ENCODE data around the gene RHBDL2. TPM values are rescaled to one million over a fixed set of nuclear protein-coding genes. Genes with fewer than 3 reads are reported as not detected.

Gene RHBDL2
- total and polyA plus RNA-seq, 9 donors, result 0.35 to 1.1 (median 0.55) TPM

GRCh38 chr1:38938722-38939260 is 2.8 kb downstream of the RHBDL2 start:
- Histone ChIP-seq H3K4me1 (ENCODE audit: control insufficient read depth, insufficient read depth, low read length) (peaks cover 10% of the 10 kb centered on the region), H3K27ac (ENCODE audit: low read length) (no peak overlapping the region), H3K4me3 (ENCODE audit: low read length) (no peak overlapping the region), H3K27me3 (ENCODE audit: control insufficient read depth, insufficient read depth, low read length) (no peaks in the 10 kb centered on the region), H3K36me3 (ENCODE audit: control insufficient read depth, insufficient read depth, low read length) (no peaks in the 10 kb centered on the region), H3K9me3 (replicated peaks; ENCODE audit: control insufficient read depth, low read depth, low read length) (no peaks in the 10 kb centered on the region)
- 69% methylated on average over 2 of the region's 4 CpGs for WGBS (ENCODE audit: insufficient coverage)
- DNase-seq, result no peak

- 97% methylated on average over 5 of the region's 7 CpGs for WGBS (ENCODE audit: insufficient coverage)
- Histone ChIP-seq H3K4me3 (ENCODE audit: low read length) (no peak overlapping the region), H3K27ac (ENCODE audit: low read length) (no peak overlapping the region), H3K27me3 (ENCODE audit: control insufficient read depth, insufficient read depth, low read length) (no peaks in the 10 kb centered on the region), H3K36me3 (ENCODE audit: control insufficient read depth, insufficient read depth, low read length) (no peaks in the 10 kb centered on the region), H3K4me1 (ENCODE audit: control insufficient read depth, insufficient read depth, low read length) (peaks cover 4% of the 10 kb centered on the region), H3K9me3 (replicated peaks; ENCODE audit: control insufficient read depth, low read depth, low read length) (no peaks in the 10 kb centered on the region)
- no peak for DNase-seq
Observed at GRCh38 chr1:38932571-38932970, 9.1 kb downstream of the RHBDL2 start.

GRCh38 chr1:38929476-38929875 is 12.2 kb downstream of the RHBDL2 start:
- no peak overlapping the region for H3K4me3 ChIP-seq (ENCODE audit: low read length)
- 60% methylated on average over 2 of the region's 6 CpGs for WGBS (ENCODE audit: insufficient coverage)
- peaks cover 4% of the 10 kb centered on the region for H3K4me1 ChIP-seq (ENCODE audit: control insufficient read depth, insufficient read depth, low read length)
- no peaks in the 10 kb centered on the region for H3K36me3 ChIP-seq (ENCODE audit: control insufficient read depth, insufficient read depth, low read length)
- H3K27ac ChIP-seq (ENCODE audit: low read length), result peak overlapping the region; percentile 60
- no peaks in the 10 kb centered on the region for H3K9me3 ChIP-seq (replicated peaks; ENCODE audit: control insufficient read depth, low read depth, low read length)
- peak; percentile 10 for DNase-seq
- no peaks in the 10 kb centered on the region for H3K27me3 ChIP-seq (ENCODE audit: control insufficient read depth, insufficient read depth, low read length)

GRCh38 chr1:38929054-38929453 is 12.6 kb downstream of the RHBDL2 start:
- no peaks in the 10 kb centered on the region for H3K27me3 ChIP-seq (ENCODE audit: control insufficient read depth, insufficient read depth, low read length)
- H3K27ac ChIP-seq (ENCODE audit: low read length), result peak overlapping the region; percentile 60
- peak; percentile 40 for DNase-seq
- no peaks in the 10 kb centered on the region for H3K9me3 ChIP-seq (replicated peaks; ENCODE audit: control insufficient read depth, low read depth, low read length)
- H3K4me1 ChIP-seq (ENCODE audit: control insufficient read depth, insufficient read depth, low read length), result peaks cover 4% of the 10 kb centered on the region
- no peaks in the 10 kb centered on the region for H3K36me3 ChIP-seq (ENCODE audit: control insufficient read depth, insufficient read depth, low read length)
- no peak overlapping the region for H3K4me3 ChIP-seq (ENCODE audit: low read length)
- WGBS (ENCODE audit: insufficient coverage), result 71% methylated on average over 3 of the region's 8 CpGs

GRCh38 chr1:38926091-38926490 is 15.5 kb downstream of the RHBDL2 start:
- Histone ChIP-seq H3K4me3 (ENCODE audit: low read length) (no peak overlapping the region), H3K27me3 (ENCODE audit: control insufficient read depth, insufficient read depth, low read length) (no peaks in the 10 kb centered on the region), H3K36me3 (ENCODE audit: control insufficient read depth, insufficient read depth, low read length) (no peaks in the 10 kb centered on the region), H3K27ac (ENCODE audit: low read length) (no peak overlapping the region), H3K4me1 (ENCODE audit: control insufficient read depth, insufficient read depth, low read length) (peaks cover 4% of the 10 kb centered on the region), H3K9me3 (replicated peaks; ENCODE audit: control insufficient read depth, low read depth, low read length) (no peaks in the 10 kb centered on the region)
- 78% methylated on average over 2 of the region's 3 CpGs for WGBS (ENCODE audit: insufficient coverage)
- DNase-seq, result no peak

- no peak overlapping the region for H3K27ac ChIP-seq (ENCODE audit: low read length)
- H3K4me1 ChIP-seq (ENCODE audit: control insufficient read depth, insufficient read depth, low read length), result peaks cover 4% of the 10 kb centered on the region
- no peak for DNase-seq
- H3K27me3 ChIP-seq (ENCODE audit: control insufficient read depth, insufficient read depth, low read length), result no peaks in the 10 kb centered on the region
- no peak overlapping the region for H3K4me3 ChIP-seq (ENCODE audit: low read length)
- H3K9me3 ChIP-seq (replicated peaks; ENCODE audit: control insufficient read depth, low read depth, low read length), result no peaks in the 10 kb centered on the region
- no peaks in the 10 kb centered on the region for H3K36me3 ChIP-seq (ENCODE audit: control insufficient read depth, insufficient read depth, low read length)
- WGBS (ENCODE audit: insufficient coverage), result 76% methylated on average over 2 of the region's 2 CpGs
Observed at GRCh38 chr1:38925391-38925790, 16.2 kb downstream of the RHBDL2 start.

GRCh38 chr1:38923607-38924006 is 18.0 kb downstream of the RHBDL2 start:
- WGBS (ENCODE audit: insufficient coverage), result 67% methylated on average over 1 of the region's 3 CpGs
- DNase-seq, result no peak
- H3K27ac ChIP-seq (ENCODE audit: low read length), result no peak overlapping the region
- H3K4me1 ChIP-seq (ENCODE audit: control insufficient read depth, insufficient read depth, low read length), result no peaks in the 10 kb centered on the region
- H3K4me3 ChIP-seq (ENCODE audit: low read length), result no peak overlapping the region
- no peaks in the 10 kb centered on the region for H3K9me3 ChIP-seq (replicated peaks; ENCODE audit: control insufficient read depth, low read depth, low read length)
- H3K36me3 ChIP-seq (ENCODE audit: control insufficient read depth, insufficient read depth, low read length), result no peaks in the 10 kb centered on the region
- H3K27me3 ChIP-seq (ENCODE audit: control insufficient read depth, insufficient read depth, low read length), result no peaks in the 10 kb centered on the region

GRCh38 chr1:38919130-38919529 is 22.5 kb downstream of the RHBDL2 start:
- Histone ChIP-seq H3K4me1 (ENCODE audit: control insufficient read depth, insufficient read depth, low read length) (no peaks in the 10 kb centered on the region), H3K36me3 (ENCODE audit: control insufficient read depth, insufficient read depth, low read length) (no peaks in the 10 kb centered on the region), H3K4me3 (ENCODE audit: low read length) (no peak overlapping the region), H3K27me3 (ENCODE audit: control insufficient read depth, insufficient read depth, low read length) (no peaks in the 10 kb centered on the region), H3K27ac (ENCODE audit: low read length) (no peak overlapping the region), H3K9me3 (replicated peaks; ENCODE audit: control insufficient read depth, low read depth, low read length) (no peaks in the 10 kb centered on the region)
- DNase-seq, result peak; percentile 32
- no CpG with 5 or more reads among the region's 3 CpGs for WGBS (ENCODE audit: insufficient coverage)

GRCh38 chr1:38918568-38918967 is 23.1 kb downstream of the RHBDL2 start:
- H3K27ac ChIP-seq (ENCODE audit: low read length), result no peak overlapping the region
- no peaks in the 10 kb centered on the region for H3K36me3 ChIP-seq (ENCODE audit: control insufficient read depth, insufficient read depth, low read length)
- no peak overlapping the region for H3K4me3 ChIP-seq (ENCODE audit: low read length)
- no peak for DNase-seq
- H3K4me1 ChIP-seq (ENCODE audit: control insufficient read depth, insufficient read depth, low read length), result no peaks in the 10 kb centered on the region
- 75% methylated on average over 2 of the region's 5 CpGs for WGBS (ENCODE audit: insufficient coverage)
- H3K27me3 ChIP-seq (ENCODE audit: control insufficient read depth, insufficient read depth, low read length), result no peaks in the 10 kb centered on the region
- H3K9me3 ChIP-seq (replicated peaks; ENCODE audit: control insufficient read depth, low read depth, low read length), result no peaks in the 10 kb centered on the region

GRCh38 chr1:38917772-38918171 is 23.9 kb downstream of the RHBDL2 start:
- Histone ChIP-seq H3K36me3 (ENCODE audit: control insufficient read depth, insufficient read depth, low read length) (no peaks in the 10 kb centered on the region), H3K9me3 (replicated peaks; ENCODE audit: control insufficient read depth, low read depth, low read length) (no peaks in the 10 kb centered on the region), H3K27me3 (ENCODE audit: control insufficient read depth, insufficient read depth, low read length) (no peaks in the 10 kb centered on the region), H3K4me1 (ENCODE audit: control insufficient read depth, insufficient read depth, low read length) (no peaks in the 10 kb centered on the region), H3K27ac (ENCODE audit: low read length) (no peak overlapping the region), H3K4me3 (ENCODE audit: low read length) (no peak overlapping the region)
- no CpG with 5 or more reads among the region's 1 CpG for WGBS (ENCODE audit: insufficient coverage)
- DNase-seq, result no peak

- DNase-seq, result no peak
- H3K4me1 ChIP-seq (ENCODE audit: control insufficient read depth, insufficient read depth, low read length), result no peaks in the 10 kb centered on the region
- H3K9me3 ChIP-seq (replicated peaks; ENCODE audit: control insufficient read depth, low read depth, low read length), result no peaks in the 10 kb centered on the region
- H3K27me3 ChIP-seq (ENCODE audit: control insufficient read depth, insufficient read depth, low read length), result no peaks in the 10 kb centered on the region
- H3K36me3 ChIP-seq (ENCODE audit: control insufficient read depth, insufficient read depth, low read length), result no peaks in the 10 kb centered on the region
- no peak overlapping the region for H3K4me3 ChIP-seq (ENCODE audit: low read length)
- no peak overlapping the region for H3K27ac ChIP-seq (ENCODE audit: low read length)
- WGBS (ENCODE audit: insufficient coverage), result 90% methylated on average over 2 of the region's 3 CpGs
Observed at GRCh38 chr1:38917337-38917736, 24.3 kb downstream of the RHBDL2 start.

Measured in muscle of leg (tissue), 11 donors.